B cell (primary cell): ENCODE data around the gene PTPRT.

Source experiments
- EZH2 ChIP-seq: IDR thresholded peaks from 2 replicates; pipeline ENCODE4 v1.6.1; 2012; ENCODE audit warnings: borderline replicate concordance, low read depth, mild to moderate bottlenecking, moderate library complexity, low read length; ENCODE audit not compliant: insufficient read depth, poor library complexity, severe bottlenecking
- TF ChIP-seq, protein P1 (sequence below): fragments of 200-600 bp; IDR thresholded peaks from one replicate; pipeline ENCODE4 v1.8.0; 2022; ENCODE audit warnings: antibody characterized with exemption, mild to moderate bottlenecking

DNA sequence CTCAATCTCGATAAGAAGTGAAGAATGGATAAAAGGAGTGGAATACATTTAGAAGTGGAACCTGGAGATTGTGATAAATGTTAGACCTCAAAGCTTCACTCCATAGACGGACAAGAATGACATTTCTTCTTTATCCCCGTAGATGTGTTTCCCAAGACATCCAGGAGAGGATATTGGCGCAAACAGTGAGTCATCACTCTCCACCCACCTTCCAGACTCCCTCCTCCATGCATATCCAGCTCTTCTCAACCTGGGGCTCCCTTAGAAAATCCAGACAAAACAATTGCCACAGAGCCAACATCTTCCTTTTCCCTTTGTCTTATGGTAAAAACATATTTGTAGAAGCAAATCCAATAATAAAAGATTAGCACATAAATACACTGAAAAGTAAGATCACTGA, 586.1 kb downstream of the PTPRT start:
- TF ChIP-seq, protein P1, sequence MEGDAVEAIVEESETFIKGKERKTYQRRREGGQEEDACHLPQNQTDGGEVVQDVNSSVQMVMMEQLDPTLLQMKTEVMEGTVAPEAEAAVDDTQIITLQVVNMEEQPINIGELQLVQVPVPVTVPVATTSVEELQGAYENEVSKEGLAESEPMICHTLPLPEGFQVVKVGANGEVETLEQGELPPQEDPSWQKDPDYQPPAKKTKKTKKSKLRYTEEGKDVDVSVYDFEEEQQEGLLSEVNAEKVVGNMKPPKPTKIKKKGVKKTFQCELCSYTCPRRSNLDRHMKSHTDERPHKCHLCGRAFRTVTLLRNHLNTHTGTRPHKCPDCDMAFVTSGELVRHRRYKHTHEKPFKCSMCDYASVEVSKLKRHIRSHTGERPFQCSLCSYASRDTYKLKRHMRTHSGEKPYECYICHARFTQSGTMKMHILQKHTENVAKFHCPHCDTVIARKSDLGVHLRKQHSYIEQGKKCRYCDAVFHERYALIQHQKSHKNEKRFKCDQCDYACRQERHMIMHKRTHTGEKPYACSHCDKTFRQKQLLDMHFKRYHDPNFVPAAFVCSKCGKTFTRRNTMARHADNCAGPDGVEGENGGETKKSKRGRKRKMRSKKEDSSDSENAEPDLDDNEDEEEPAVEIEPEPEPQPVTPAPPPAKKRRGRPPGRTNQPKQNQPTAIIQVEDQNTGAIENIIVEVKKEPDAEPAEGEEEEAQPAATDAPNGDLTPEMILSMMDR, result no peak
- TF ChIP-seq EZH2, result no peak
